ENCODE data around the gene MGST3.
A peak's percentile ranks its signal among the peaks of the same experiment; 100 is the strongest.

The MGST3 gene

GRCh38 chr1:165595246-165595938 is 35.6 kb upstream of the MGST3 start:
- Histone ChIP-seq H3K4me1 (ENCODE audit: control insufficient read depth in 1 of 2, insufficient read depth in 1 of 2, low read depth in 1 of 2, low read length in 1 of 2) (peaks cover 13 to 15% of the 10 kb centered on the region in 2 experiments), H3K27ac (no peak overlapping the region), H3K27me3 (peaks cover 86% of the 10 kb centered on the region), H3K9me3 (no peaks in the 10 kb centered on the region), H3K36me3 (no peaks in the 10 kb centered on the region), H3K4me3 (ENCODE audit: low read depth in 1 of 2, low read length in 1 of 2) (no peak overlapping the region)
- TF ChIP-seq CTCF (IDR thresholded peaks at IDR 0.05), result no peak

DNA sequence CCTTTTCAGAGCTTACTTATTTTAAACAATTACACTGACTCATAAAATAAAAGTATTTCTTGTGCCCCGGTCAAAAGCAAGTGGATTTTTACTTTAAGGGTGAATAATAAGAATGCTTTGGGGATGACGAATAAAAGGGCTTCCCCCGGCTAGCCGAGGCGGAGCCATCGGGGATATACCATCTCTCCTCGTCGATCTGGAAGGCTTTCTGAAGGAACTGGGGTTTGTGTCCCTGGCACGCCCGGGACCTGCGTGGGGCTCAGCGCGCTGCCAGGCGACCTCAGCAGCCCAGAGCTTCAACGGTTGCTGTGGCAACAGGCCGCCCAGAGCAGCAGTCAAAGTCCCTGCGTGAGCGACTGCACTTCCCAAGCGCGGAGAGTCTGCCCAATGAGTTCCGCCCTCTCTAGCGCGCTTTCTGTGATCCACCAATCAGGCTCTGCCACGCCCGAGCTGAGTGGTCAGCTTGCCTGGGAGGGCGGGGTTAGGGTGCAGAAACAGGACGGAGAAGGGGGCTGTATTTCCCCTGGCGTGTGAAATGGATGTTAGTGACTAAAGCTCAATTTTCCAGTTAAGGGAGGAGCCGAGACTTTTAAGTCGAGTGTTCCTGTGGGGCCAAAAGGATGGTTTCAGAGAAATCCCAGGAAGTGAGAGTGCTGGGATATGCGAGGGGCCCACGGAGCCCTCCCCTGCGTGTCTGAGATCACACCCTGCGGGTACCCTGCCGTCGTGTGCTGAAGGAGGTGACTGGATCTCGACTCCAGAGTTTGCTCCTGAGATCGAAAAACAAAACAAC is 33.0 kb upstream of the MGST3 start:
- no peak for TF ChIP-seq CTCF (IDR thresholded peaks at IDR 0.05)
- Histone ChIP-seq H3K27ac (peak overlapping the region; percentile 1), H3K36me3 (no peaks in the 10 kb centered on the region), H3K4me3 (ENCODE audit: low read depth in 1 of 2, low read length in 1 of 2) (peak overlapping the region; percentile 51 to 65), H3K4me1 (ENCODE audit: control insufficient read depth in 1 of 2, insufficient read depth in 1 of 2, low read depth in 1 of 2, low read length in 1 of 2) (peaks cover 18 to 20% of the 10 kb centered on the region in 2 experiments), H3K27me3 (peaks cover 67% of the 10 kb centered on the region), H3K9me3 (no peaks in the 10 kb centered on the region)

DNA sequence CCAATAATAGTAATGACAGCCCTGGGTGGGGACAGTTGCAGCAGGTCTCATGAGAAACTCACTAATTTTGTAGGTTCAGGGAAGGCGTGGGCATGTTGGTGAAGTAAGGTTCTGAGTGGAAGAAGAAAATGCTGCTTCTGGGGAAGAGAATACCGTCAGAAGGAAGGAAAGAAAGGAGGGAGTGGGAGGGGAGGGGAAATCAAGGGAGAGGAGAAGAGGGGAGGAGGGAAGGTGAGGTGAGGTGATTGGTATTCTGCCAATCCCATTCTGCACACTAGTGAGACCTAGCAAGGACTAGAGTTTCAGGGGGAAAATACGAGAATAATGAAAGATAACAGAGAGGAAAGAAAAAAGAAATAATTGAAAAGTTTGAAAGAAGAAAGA is 32.4 kb upstream of the MGST3 start:
- peak overlapping the region; percentile 51 to 65 for H3K4me3 ChIP-seq (ENCODE audit: low read depth in 1 of 2, low read length in 1 of 2)
- H3K4me1 ChIP-seq (ENCODE audit: control insufficient read depth in 1 of 2, insufficient read depth in 1 of 2, low read depth in 1 of 2, low read length in 1 of 2), result peaks cover 18 to 20% of the 10 kb centered on the region in 2 experiments
- H3K9me3 ChIP-seq, result no peaks in the 10 kb centered on the region
- no peaks in the 10 kb centered on the region for H3K36me3 ChIP-seq
- H3K27me3 ChIP-seq, result peaks cover 61% of the 10 kb centered on the region
- no peak for TF ChIP-seq CTCF (IDR thresholded peaks at IDR 0.05)
- no peak overlapping the region for H3K27ac ChIP-seq

DNA sequence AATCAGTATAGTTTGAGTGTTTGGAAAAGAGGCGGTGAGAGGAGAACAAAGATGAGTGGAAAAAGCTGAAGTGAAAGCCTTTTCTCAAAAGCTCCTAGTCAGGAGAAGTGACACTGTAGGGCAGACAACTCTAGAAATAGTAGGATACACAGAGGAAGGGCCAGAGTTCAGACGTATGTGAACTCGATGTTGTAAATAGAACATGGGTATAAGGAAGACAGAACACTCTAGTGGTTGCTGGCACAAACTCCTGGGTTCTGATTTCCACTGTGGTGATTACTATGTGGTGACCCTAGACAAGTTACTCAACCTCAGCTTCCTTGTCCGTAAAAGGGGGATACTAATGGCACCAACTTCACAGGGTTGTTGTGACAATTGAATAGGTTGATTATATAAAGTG is 30.2 kb upstream of the MGST3 start:
- Histone ChIP-seq H3K9me3 (no peaks in the 10 kb centered on the region), H3K27me3 (peaks cover 39% of the 10 kb centered on the region), H3K4me3 (ENCODE audit: low read depth in 1 of 2, low read length in 1 of 2) (no peak overlapping the region), H3K4me1 (ENCODE audit: control insufficient read depth in 1 of 2, insufficient read depth in 1 of 2, low read depth in 1 of 2, low read length in 1 of 2) (peaks cover 18 to 20% of the 10 kb centered on the region in 2 experiments), H3K27ac (no peak overlapping the region), H3K36me3 (no peaks in the 10 kb centered on the region)
- no peak for TF ChIP-seq CTCF (IDR thresholded peaks at IDR 0.05)

DNA sequence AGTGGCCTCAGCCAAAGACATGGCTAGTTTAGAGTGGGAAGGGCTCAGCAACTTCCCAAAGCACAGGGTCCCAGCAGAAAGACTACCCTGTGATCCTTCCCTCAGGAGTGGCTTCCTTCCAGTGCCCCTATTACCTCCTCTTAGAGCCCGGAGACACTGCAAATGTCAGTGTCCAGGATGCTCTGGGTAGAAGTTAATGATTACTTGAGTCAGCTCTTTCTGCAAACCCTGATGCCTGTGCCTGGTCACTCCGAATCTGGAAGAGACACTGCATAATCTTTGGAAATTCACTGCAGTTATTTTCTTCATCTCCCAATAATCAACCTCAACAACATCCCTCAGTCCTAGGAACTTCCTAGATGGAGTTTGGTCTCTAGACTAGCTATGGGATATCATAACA is 27.2 kb upstream of the MGST3 start:
- Histone ChIP-seq H3K9me3 (no peaks in the 10 kb centered on the region), H3K4me3 (ENCODE audit: low read depth in 1 of 2, low read length in 1 of 2) (no peak overlapping the region), H3K27ac (no peak overlapping the region), H3K36me3 (no peaks in the 10 kb centered on the region), H3K27me3 (peaks cover 16% of the 10 kb centered on the region), H3K4me1 (ENCODE audit: control insufficient read depth in 1 of 2, insufficient read depth in 1 of 2, low read depth in 1 of 2, low read length in 1 of 2) (peaks cover 3 to 7% of the 10 kb centered on the region in 2 experiments)
- TF ChIP-seq CTCF (IDR thresholded peaks at IDR 0.05), result no peak

Data from neutrophil (primary cell).